ENCODE results near the gene ACACB.

DNA sequence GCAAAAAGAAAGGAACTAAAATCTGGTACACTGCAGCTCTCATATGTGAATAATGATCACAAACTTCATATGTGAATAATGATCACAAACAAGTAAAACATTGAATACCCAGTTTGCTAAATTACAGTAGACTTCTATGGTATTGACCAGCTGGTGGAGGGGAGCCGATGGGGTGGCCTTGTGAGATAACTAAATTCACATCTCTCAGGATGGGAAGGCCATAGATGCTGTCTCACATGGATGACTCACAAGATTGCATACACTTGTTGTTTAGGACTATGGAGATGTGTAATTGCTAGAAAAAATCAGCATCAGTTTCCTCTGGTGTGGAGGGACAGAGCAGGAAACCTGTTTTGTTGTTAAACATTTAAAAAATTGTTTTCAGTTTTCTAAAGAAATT lies 49.2 kb downstream of the ACACB start:
- no peak for TF ChIP-seq POLR2AphosphoS5 (IDR thresholded peaks at IDR 0.05; ENCODE audit: borderline replicate concordance, low read depth, low read length)
- TF ChIP-seq EZH2 (IDR thresholded peaks at IDR 0.05): no peak
